UCSD-AML1 (cell line): ENCODE measurements around the gene PYROXD2.
"Not testable (repeated sequence)": the region's sequence is repeated elsewhere in the genome, so short reads cannot be mapped to it uniquely, and the experiment has no call there.

Experiments
- DNase-seq: peaks from one replicate; lab custom pipeline; 2025; ENCODE audit not compliant: unreplicated experiment; lab: John Stamatoyannopoulos, UW

The PYROXD2 gene

GRCh38 chr10:98394851-98395440, 20.0 kb downstream of the PYROXD2 start:
- no peak for DNase-seq

- DNase-seq = peak; percentile 33
These were observed 23.4 kb downstream of the PYROXD2 start for GRCh38 chr10:98391578-98391991.

- DNase-seq = peak; percentile 59
These were observed 23.9 kb downstream of the PYROXD2 start for GRCh38 chr10:98391065-98391464.

GRCh38 chr10:98390406-98390805, 24.6 kb downstream of the PYROXD2 start:
- no peak for DNase-seq

- DNase-seq = no peak
These were observed 25.6 kb downstream of the PYROXD2 start for GRCh38 chr10:98389398-98389797.

GRCh38 chr10:98388101-98388655, 26.8 kb downstream of the PYROXD2 start:
- DNase-seq = no peak

GRCh38 chr10:98384531-98385133, 30.4 kb downstream of the PYROXD2 start:
- DNase-seq = peak; percentile 28

GRCh38 chr10:98383869-98384268, 31.1 kb downstream of the PYROXD2 start:
- DNase-seq = no peak

GRCh38 chr10:98383134-98383667, 31.8 kb downstream of the PYROXD2 start:
- not testable (repeated sequence) for DNase-seq

GRCh38 chr10:98382691-98383101, 32.3 kb downstream of the PYROXD2 start:
- DNase-seq = no peak

GRCh38 chr10:98380493-98381339, 34.3 kb downstream of the PYROXD2 start:
- no peak for DNase-seq

GRCh38 chr10:98378722-98379121, 36.3 kb downstream of the PYROXD2 start:
- DNase-seq = no peak

- no peak for DNase-seq
These were observed 37.4 kb downstream of the PYROXD2 start for GRCh38 chr10:98377536-98377935.

GRCh38 chr10:98377001-98377400, 38.0 kb downstream of the PYROXD2 start:
- DNase-seq = no peak

- DNase-seq = no peak
These were observed 38.5 kb downstream of the PYROXD2 start for GRCh38 chr10:98376485-98376884.

GRCh38 chr10:98374217-98374985, 40.6 kb downstream of the PYROXD2 start:
- DNase-seq = no peak

GRCh38 chr10:98373260-98374040, 41.5 kb downstream of the PYROXD2 start:
- no peak for DNase-seq

- DNase-seq = no peak
These were observed 43.9 kb downstream of the PYROXD2 start for GRCh38 chr10:98370831-98371820.

- DNase-seq = no peak
These were observed 45.2 kb downstream of the PYROXD2 start for GRCh38 chr10:98369801-98370200.
